ENCODE data around the gene ENGASE. TPM values are rescaled to one million over a fixed set of nuclear protein-coding genes. Genes with fewer than 3 reads are reported as not detected.

Gene ENGASE
- total and polyA plus RNA-seq, 2 experiments from 2014 or later: 9.0 to 27.1 TPM

DNA sequence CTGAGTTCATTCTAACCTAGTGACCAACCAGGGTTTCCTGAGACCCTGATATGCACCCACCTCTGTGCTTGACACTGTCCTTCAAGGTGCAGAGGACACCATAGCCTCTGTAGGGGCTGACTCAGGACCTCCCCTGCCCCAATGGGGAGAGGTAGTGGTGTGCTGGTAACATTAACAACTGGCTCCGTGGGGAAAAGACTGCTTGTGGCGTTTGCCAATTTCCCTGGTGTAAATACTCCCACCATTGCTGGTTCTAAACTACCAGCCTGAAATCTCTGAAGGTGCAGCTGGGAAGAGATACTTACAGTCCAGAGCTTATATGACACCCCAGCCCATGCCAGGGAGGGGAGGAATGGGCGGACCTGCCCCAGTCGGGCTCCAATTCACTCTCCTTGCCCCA, 54.9 kb downstream of the ENGASE start (continued):
- TF ChIP-seq, protein P1, sequence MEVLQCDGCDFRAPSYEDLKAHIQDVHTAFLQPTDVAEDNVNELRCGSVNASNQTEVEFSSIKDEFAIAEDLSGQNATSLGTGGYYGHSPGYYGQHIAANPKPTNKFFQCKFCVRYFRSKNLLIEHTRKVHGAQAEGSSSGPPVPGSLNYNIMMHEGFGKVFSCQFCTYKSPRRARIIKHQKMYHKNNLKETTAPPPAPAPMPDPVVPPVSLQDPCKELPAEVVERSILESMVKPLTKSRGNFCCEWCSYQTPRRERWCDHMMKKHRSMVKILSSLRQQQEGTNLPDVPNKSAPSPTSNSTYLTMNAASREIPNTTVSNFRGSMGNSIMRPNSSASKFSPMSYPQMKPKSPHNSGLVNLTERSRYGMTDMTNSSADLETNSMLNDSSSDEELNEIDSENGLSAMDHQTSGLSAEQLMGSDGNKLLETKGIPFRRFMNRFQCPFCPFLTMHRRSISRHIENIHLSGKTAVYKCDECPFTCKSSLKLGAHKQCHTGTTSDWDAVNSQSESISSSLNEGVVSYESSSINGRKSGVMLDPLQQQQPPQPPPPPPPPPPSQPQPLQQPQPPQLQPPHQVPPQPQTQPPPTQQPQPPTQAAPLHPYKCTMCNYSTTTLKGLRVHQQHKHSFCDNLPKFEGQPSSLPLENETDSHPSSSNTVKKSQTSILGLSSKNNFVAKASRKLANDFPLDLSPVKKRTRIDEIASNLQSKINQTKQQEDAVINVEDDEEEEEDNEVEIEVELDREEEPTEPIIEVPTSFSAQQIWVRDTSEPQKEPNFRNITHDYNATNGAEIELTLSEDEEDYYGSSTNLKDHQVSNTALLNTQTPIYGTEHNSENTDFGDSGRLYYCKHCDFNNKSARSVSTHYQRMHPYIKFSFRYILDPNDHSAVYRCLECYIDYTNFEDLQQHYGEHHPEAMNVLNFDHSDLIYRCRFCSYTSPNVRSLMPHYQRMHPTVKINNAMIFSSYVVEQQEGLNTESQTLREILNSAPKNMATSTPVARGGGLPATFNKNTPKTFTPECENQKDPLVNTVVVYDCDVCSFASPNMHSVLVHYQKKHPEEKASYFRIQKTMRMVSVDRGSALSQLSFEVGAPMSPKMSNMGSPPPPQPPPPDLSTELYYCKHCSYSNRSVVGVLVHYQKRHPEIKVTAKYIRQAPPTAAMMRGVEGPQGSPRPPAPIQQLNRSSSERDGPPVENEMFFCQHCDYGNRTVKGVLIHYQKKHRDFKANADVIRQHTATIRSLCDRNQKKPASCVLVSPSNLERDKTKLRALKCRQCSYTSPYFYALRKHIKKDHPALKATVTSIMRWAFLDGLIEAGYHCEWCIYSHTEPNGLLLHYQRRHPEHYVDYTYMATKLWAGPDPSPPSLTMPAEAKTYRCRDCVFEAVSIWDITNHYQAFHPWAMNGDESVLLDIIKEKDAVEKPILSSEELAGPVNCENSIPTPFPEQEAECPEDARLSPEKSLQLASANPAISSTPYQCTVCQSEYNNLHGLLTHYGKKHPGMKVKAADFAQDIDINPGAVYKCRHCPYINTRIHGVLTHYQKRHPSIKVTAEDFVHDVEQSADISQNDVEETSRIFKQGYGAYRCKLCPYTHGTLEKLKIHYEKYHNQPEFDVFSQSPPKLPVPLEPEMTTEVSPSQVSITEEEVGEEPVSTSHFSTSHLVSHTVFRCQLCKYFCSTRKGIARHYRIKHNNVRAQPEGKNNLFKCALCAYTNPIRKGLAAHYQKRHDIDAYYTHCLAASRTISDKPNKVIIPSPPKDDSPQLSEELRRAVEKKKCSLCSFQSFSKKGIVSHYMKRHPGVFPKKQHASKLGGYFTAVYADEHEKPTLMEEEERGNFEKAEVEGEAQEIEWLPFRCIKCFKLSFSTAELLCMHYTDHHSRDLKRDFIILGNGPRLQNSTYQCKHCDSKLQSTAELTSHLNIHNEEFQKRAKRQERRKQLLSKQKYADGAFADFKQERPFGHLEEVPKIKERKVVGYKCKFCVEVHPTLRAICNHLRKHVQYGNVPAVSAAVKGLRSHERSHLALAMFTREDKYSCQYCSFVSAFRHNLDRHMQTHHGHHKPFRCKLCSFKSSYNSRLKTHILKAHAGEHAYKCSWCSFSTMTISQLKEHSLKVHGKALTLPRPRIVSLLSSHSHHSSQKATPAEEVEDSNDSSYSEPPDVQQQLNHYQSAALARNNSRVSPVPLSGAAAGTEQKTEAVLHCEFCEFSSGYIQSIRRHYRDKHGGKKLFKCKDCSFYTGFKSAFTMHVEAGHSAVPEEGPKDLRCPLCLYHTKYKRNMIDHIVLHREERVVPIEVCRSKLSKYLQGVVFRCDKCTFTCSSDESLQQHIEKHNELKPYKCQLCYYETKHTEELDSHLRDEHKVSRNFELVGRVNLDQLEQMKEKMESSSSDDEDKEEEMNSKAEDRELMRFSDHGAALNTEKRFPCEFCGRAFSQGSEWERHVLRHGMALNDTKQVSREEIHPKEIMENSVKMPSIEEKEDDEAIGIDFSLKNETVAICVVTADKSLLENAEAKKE (CRISPR knock-in tag; IDR thresholded peaks at IDR 0.05): no peak

DNA sequence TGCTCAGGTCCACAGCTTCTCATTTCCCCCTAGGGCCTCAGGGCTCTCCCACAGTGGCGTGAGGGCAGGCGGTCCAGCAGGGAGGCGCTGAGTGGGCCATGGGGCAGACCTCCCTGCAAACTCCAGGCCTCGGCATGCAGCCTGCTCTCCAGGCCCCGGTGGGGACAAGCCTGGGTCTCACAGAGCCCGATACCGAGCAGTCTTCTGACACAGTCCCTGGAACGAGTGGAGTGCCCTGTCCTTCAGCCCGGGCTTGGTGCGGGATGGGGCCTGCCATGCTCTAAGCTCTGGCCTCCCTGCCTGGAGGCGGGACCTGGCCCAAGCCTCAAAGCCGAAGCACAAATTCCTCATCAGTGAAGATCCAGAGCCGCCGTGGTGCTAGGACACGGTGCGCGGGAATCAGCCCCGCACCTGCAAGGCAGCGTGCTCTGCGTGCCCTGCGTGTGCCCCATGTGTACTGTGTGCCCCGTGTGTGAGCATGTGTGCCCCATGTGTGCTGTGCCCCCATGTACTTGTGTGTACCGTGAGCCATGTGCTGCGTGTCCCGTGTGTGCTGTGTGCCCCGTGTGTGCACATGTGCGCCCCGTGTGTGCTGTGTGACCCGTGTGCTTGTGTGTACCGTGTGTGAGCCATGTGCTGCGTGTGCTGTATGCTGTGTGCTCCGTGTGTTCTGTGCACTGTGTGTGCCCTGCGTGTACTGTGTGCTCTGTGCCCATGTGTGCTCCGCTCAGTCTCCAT, 56.1 kb downstream of the ENGASE start:
- no peak overlapping the region for H2AFZ ChIP-seq
- no peak for DNase-seq (ENCODE audit: low spot score)
- peaks cover 5% of the 10 kb centered on the region; the same call in 1 of the 3 replicates for H3K4me1 Mint-ChIP-seq
- TF ChIP-seq, protein P2, sequence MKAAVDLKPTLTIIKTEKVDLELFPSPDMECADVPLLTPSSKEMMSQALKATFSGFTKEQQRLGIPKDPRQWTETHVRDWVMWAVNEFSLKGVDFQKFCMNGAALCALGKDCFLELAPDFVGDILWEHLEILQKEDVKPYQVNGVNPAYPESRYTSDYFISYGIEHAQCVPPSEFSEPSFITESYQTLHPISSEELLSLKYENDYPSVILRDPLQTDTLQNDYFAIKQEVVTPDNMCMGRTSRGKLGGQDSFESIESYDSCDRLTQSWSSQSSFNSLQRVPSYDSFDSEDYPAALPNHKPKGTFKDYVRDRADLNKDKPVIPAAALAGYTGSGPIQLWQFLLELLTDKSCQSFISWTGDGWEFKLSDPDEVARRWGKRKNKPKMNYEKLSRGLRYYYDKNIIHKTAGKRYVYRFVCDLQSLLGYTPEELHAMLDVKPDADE (IDR thresholded peaks at IDR 0.05): no peak
- no peak for TF ChIP-seq STAT1 (IDR thresholded peaks at IDR 0.05; ENCODE audit: unreplicated experiment)
- no peak for TF ChIP-seq CREB1 (CRISPR knock-in tag; IDR thresholded peaks at IDR 0.05; ENCODE audit: low read depth)
- TF ChIP-seq ZNF114 (CRISPR knock-in tag; IDR thresholded peaks at IDR 0.05): no peak
- TF ChIP-seq EZH2phosphoT487 (IDR thresholded peaks at IDR 0.05; ENCODE audit: unreplicated experiment): no peak
- no peak for TF ChIP-seq NANOG (IDR thresholded peaks at IDR 0.05; ENCODE audit: borderline replicate concordance)
- TF ChIP-seq, protein P3, sequence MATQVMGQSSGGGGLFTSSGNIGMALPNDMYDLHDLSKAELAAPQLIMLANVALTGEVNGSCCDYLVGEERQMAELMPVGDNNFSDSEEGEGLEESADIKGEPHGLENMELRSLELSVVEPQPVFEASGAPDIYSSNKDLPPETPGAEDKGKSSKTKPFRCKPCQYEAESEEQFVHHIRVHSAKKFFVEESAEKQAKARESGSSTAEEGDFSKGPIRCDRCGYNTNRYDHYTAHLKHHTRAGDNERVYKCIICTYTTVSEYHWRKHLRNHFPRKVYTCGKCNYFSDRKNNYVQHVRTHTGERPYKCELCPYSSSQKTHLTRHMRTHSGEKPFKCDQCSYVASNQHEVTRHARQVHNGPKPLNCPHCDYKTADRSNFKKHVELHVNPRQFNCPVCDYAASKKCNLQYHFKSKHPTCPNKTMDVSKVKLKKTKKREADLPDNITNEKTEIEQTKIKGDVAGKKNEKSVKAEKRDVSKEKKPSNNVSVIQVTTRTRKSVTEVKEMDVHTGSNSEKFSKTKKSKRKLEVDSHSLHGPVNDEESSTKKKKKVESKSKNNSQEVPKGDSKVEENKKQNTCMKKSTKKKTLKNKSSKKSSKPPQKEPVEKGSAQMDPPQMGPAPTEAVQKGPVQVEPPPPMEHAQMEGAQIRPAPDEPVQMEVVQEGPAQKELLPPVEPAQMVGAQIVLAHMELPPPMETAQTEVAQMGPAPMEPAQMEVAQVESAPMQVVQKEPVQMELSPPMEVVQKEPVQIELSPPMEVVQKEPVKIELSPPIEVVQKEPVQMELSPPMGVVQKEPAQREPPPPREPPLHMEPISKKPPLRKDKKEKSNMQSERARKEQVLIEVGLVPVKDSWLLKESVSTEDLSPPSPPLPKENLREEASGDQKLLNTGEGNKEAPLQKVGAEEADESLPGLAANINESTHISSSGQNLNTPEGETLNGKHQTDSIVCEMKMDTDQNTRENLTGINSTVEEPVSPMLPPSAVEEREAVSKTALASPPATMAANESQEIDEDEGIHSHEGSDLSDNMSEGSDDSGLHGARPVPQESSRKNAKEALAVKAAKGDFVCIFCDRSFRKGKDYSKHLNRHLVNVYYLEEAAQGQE (IDR thresholded peaks at IDR 0.05; ENCODE audit: unreplicated experiment): no peak

More for the DNA sequence above, 56.1 kb downstream of the ENGASE start:
- ATAC-seq: no peak
- Mint-ChIP-seq H3K27me3 (ENCODE audit: insufficient read depth, low read depth, poor library complexity) (peaks cover 14% of the 10 kb centered on the region), H3K4me3 (no peak overlapping the region; the same call in 2 of the 3 replicates), H3K9me3 (no peaks in the 10 kb centered on the region; the same call in 2 of the 3 replicates), H3K36me3 (ENCODE audit: low read depth) (no peaks in the 10 kb centered on the region; the same call in 1 of the 3 replicates), H3K27ac (no peak overlapping the region)
- no peaks in the 10 kb centered on the region for H3K4me1 ChIP-seq (ENCODE audit: insufficient read depth)
- H3K36me3 ChIP-seq (ENCODE audit: insufficient read depth): no peaks in the 10 kb centered on the region
- H3K9me2 ChIP-seq (ENCODE audit: insufficient read depth): no peaks in the 10 kb centered on the region
- H3K4me3 ChIP-seq: no peak overlapping the region
- H3K27ac ChIP-seq (ENCODE audit: low read depth): no peak overlapping the region
- H4K20me1 ChIP-seq (replicated peaks; ENCODE audit: insufficient read depth): no peaks in the 10 kb centered on the region
- no peaks in the 10 kb centered on the region for H3K27me3 ChIP-seq (ENCODE audit: insufficient read depth)
- no peak overlapping the region for H3K4me2 ChIP-seq
- H3K79me2 ChIP-seq (replicated peaks; ENCODE audit: insufficient read depth): no peaks in the 10 kb centered on the region
- no peaks in the 10 kb centered on the region for H3F3A ChIP-seq (replicated peaks; ENCODE audit: low read depth)

Measured in GM23338 (cell line).